Transverse colon (tissue), 4 donors: ENCODE results near the gene TDRD10. TPM values are rescaled to one million over a fixed set of nuclear protein-coding genes. Genes with fewer than 3 reads are reported as not detected.

Experiments
- DNase-seq: peaks from one replicate; pipeline ENCODE4 v3.0.0-alpha.2; 2019
- H3K27ac ChIP-seq, 4 donors: fragments of 200-600 bp; sonication (generic); 2 replicates each; pipeline ENCODE4 v1.5.1; 2016 to 2018; ENCODE audit warnings: inconsistent platforms in 4 of 4
- H3K27me3 ChIP-seq: fragments of 200-600 bp; sonication (generic); 2 replicates; pipeline ENCODE4 v1.5.1; 2017; ENCODE audit warnings: inconsistent platforms
- H3K36me3 ChIP-seq, 4 donors: fragments of 200-600 bp; sonication (generic); 2 replicates each; pipeline ENCODE4 v1.5.1; 2017 to 2019; ENCODE audit warnings: inconsistent platforms in 4 of 4
- H3K4me1 ChIP-seq, 4 donors: fragments of 200-600 bp; sonication (generic); 2 replicates each; pipeline ENCODE4 v1.5.1; 2017 to 2020; ENCODE audit warnings: inconsistent platforms in 4 of 4
- H3K4me3 ChIP-seq, 4 donors: fragments of 200-600 bp; sonication (generic); 1 replicate in 1 of 4; 2 replicates in 3 of 4; pipeline versions ENCODE4 v1.5.1 to v1.6.1; 2017 to 2019; ENCODE audit warnings: inconsistent platforms in 4 of 4
- H3K9me3 ChIP-seq, 2 donors: fragments of 200-600 bp; sonication (generic); 2 replicates each; pipeline ENCODE4 v1.5.1; 2017 to 2019; ENCODE audit warnings: inconsistent platforms in 2 of 2
- EP300 ChIP-seq: sonication (generic); formaldehyde crosslinking; IDR thresholded peaks from one replicate; pipeline ENCODE4 v1.6.1; 2017; ENCODE audit warnings: antibody characterized with exemption, low read depth
- POLR2A ChIP-seq: fragments of 450-650 bp; IDR thresholded peaks from one replicate; pipeline ENCODE4 v1.6.1; 2016; ENCODE audit warnings: antibody characterized with exemption, mild to moderate bottlenecking, moderate library complexity
- POLR2AphosphoS5 ChIP-seq, 3 donors: sonication (generic); formaldehyde crosslinking; IDR thresholded peaks; one replicate each; pipeline ENCODE4 v1.6.1; 2016; ENCODE audit warnings: antibody characterized with exemption in 3 of 3
- WGBS, 2 donors: methylation state at CpG; one replicate each; pipeline ENCODE4 v1.1.5; 2018; ENCODE audit warnings: low coverage in 1 of 2; 5-methylcytosine and 5-hydroxymethylcytosine counted together
- in situ Hi-C, 4 donors: fragments of 200-750 bp; cut with MboI; loops; one replicate each; pipeline versions ENCODE4 v1.15.0 to v1.15.1; 2017; ENCODE audit warnings: low sequenced_read_pairs in 3 of 4, low pct_ligation_motif_present in 1 of 4, low pct_unique_long_range_greater_than_20kb in 1 of 4
- intact Hi-C: fragments of 100-400 bp; cut with DNase I; formaldehyde crosslinking; loops from one replicate; pipeline ENCODE4 v1.15.1; 2023; ENCODE audit warnings: low total_unique reads
- total RNA-seq, 4 donors: library from RNA; depleted of rRNA; stranded (reverse); fragments of >200 nt; gene quantifications; one replicate each; pipeline ENCODE4 v1.1.0, GENCODE V29; 2016
- TF ChIP-seq, protein P1 (sequence below), 5 experiments: fragments of 200-600 bp in 3 of 5; fragments of 450-650 bp in 2 of 5; sonication (generic) in 3 of 5; IDR thresholded peaks; 1 replicate in 2 of 5; 2 replicates in 3 of 5; pipeline ENCODE4 v1.5.1; 2016 to 2017; ENCODE audit warnings: antibody characterized with exemption in 5 of 5, inconsistent platforms in 3 of 5, mild to moderate bottlenecking in 2 of 5, moderate library complexity in 1 of 5

Gene TDRD10
- total RNA-seq, 4 donors from 2014 or later, result 0.96 to 3.3 TPM; not detected in 2

DNA sequence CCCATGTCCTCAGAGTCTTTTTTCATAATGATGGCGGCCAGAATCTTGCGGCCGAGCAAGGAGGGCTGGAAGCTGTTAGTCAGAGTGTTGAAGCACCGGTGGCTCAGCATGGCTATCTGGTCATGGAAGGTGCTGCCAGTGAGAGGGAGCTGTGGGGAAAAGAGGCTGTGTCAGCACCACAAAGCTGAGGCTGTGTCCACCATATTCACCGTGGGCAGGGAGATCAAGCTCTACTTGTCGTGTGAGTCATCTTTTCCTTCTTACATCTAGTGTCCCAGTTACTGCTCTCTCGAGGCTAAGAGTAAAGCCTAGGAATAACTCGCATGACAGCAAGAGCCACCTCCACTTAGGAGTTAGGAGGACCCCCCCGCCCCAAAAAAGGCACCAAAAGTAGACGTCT is 87.8 kb downstream of the TDRD10 start:
- Histone ChIP-seq H3K9me3 (no peaks in the 10 kb centered on the region), H3K4me3 (no peak overlapping the region), H3K36me3 (peaks cover 0 to 95% (median 45%) of the 10 kb centered on the region in 4 donors), H3K27ac (no peak overlapping the region), H3K4me1 (no peaks in the 10 kb centered on the region), H3K27me3 (no peaks in the 10 kb centered on the region)
- intact Hi-C loops, result no loop called here
- no peak for TF ChIP-seq EP300
- no peak for TF ChIP-seq POLR2AphosphoS5 (IDR thresholded peaks at IDR 0.05)
- no peak for TF ChIP-seq POLR2A
- TF ChIP-seq, protein P1, sequence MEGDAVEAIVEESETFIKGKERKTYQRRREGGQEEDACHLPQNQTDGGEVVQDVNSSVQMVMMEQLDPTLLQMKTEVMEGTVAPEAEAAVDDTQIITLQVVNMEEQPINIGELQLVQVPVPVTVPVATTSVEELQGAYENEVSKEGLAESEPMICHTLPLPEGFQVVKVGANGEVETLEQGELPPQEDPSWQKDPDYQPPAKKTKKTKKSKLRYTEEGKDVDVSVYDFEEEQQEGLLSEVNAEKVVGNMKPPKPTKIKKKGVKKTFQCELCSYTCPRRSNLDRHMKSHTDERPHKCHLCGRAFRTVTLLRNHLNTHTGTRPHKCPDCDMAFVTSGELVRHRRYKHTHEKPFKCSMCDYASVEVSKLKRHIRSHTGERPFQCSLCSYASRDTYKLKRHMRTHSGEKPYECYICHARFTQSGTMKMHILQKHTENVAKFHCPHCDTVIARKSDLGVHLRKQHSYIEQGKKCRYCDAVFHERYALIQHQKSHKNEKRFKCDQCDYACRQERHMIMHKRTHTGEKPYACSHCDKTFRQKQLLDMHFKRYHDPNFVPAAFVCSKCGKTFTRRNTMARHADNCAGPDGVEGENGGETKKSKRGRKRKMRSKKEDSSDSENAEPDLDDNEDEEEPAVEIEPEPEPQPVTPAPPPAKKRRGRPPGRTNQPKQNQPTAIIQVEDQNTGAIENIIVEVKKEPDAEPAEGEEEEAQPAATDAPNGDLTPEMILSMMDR (IDR thresholded peaks at IDR 0.05), result no peak
- 73 to 92% methylated on average over 5 to 10 of the region's 10 CpGs for WGBS, 2 donors
- in situ Hi-C loops, result no loop called here
- no peak for DNase-seq

DNA sequence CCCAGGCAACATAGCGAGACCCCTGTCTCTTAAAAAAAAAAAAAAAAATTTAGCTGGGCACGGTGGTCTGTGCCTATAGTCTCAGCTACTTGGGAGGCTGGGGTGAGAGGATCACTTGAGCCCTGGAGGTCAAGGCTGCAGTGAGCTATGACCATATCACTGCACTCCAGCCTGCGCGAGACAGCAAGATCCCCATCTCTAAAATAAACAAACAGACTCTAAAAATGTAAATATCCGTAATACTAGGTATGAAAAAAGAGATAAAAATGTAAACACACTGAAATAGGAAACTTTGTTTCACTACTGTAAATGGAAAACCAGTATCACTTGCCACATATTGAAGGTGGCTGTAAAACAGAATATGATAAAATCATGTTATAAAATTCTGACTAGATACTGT is 88.7 kb downstream of the TDRD10 start:
- H3K36me3 ChIP-seq, result peaks cover 0 to 95% (median 45%) of the 10 kb centered on the region in 4 donors
- no peak overlapping the region for H3K27ac ChIP-seq
- no peaks in the 10 kb centered on the region for H3K27me3 ChIP-seq
- no peak for DNase-seq
- no peaks in the 10 kb centered on the region for H3K9me3 ChIP-seq
- TF ChIP-seq, protein P1 (IDR thresholded peaks at IDR 0.05), result no peak
- TF ChIP-seq POLR2AphosphoS5 (IDR thresholded peaks at IDR 0.05) (no peak), EP300 (no peak), POLR2A (no peak)
- intact Hi-C loops, result no loop called here
- H3K4me1 ChIP-seq, result no peaks in the 10 kb centered on the region
- in situ Hi-C loops, result no loop called here
- WGBS, 2 donors, result 46 to 76% methylated on average over 2 to 5 of the region's 5 CpGs
- H3K4me3 ChIP-seq, result no peak overlapping the region

DNA sequence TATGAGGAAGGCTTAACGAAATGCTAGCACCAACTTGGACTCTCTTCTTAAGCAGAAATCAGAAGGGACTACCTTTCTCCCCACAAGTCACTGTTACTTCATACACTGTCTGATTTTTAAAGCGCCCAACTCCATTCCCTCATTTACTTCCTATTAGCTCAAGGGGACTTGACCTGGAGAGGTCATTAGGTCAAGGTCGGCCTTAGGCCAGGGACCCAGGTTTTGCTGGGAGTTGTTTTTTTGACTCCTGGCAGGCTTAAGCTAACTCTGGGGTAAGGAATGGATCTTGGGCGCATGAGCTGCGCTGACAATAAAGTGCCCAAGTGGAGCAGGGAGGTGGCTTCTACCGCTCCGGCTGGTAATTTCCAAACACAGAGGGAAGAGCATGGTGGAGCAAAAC is 89.2 kb downstream of the TDRD10 start:
- no peak for TF ChIP-seq POLR2A
- H3K27ac ChIP-seq, result no peak overlapping the region
- 69 to 91% methylated on average over 2 to 7 of the region's 7 CpGs for WGBS, 2 donors
- peaks cover 0 to 95% (median 44%) of the 10 kb centered on the region in 4 donors for H3K36me3 ChIP-seq
- intact Hi-C loops (no loop called here), in situ Hi-C loops (no loop called here)
- DNase-seq, result no peak
- H3K9me3 ChIP-seq, result no peaks in the 10 kb centered on the region
- H3K4me1 ChIP-seq, result no peaks in the 10 kb centered on the region
- no peaks in the 10 kb centered on the region for H3K27me3 ChIP-seq
- H3K4me3 ChIP-seq, result no peak overlapping the region

DNA sequence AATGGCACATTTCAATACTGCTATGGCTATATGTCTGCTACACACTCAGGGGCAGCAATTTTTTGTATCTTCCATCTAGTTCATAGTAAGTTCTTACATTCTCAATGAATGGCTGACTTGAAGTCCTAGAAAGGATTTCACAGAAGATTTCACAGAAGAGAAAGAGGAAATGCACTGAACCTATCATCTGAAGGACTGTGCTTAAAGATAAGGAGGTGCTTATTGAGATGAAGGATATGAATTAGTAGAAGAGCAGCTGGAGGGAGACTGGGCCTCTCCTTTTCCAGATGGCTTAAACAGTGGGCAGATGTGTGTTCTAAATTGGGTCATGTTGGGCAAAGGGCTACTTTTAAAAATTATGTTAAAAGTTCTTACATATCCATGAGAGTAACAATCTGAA is 91.4 kb downstream of the TDRD10 start:
- TF ChIP-seq POLR2AphosphoS5 (IDR thresholded peaks at IDR 0.05) (no peak), EP300 (no peak), POLR2A (no peak)
- TF ChIP-seq, protein P1 (IDR thresholded peaks at IDR 0.05), result no peak
- H3K9me3 ChIP-seq, result no peaks in the 10 kb centered on the region

DNA sequence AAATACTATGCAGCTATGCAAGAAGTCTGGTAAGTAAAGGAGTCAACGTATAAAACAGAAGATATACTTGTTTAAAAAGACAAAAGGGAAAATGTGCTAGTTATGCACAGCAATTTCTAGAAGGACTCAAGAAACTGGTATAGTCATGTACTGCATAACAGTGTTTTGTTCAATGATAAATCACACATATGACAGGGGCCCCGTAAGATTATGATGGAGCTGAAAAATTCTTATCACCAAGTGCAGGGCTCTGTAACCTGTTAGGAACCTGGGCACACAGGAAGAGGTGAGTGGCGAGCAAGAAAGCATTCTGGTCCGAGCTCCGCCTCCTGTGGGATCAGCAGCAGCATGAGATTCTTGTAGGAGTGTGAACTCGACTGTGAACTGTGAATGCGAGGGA is 92.8 kb downstream of the TDRD10 start:
- peaks cover 0 to 88% (median 41%) of the 10 kb centered on the region in 4 donors for H3K36me3 ChIP-seq

More for the DNA sequence above, 91.4 kb downstream of the TDRD10 start:
- Histone ChIP-seq H3K27me3 (no peaks in the 10 kb centered on the region), H3K27ac (no peak overlapping the region), H3K36me3 (peaks cover 0 to 92% (median 44%) of the 10 kb centered on the region in 4 donors), H3K4me1 (no peaks in the 10 kb centered on the region), H3K4me3 (no peak overlapping the region)
- in situ Hi-C loops, result no loop called here
- intact Hi-C loops, result no loop called here
- DNase-seq, result no peak

More for the DNA sequence above, 92.8 kb downstream of the TDRD10 start:
- in situ Hi-C loops, result no loop called here
- Histone ChIP-seq H3K4me1 (peaks cover 0 to 11% (median 4%) of the 10 kb centered on the region in 4 donors), H3K4me3 (no peak overlapping the region), H3K27ac (no peak overlapping the region), H3K27me3 (no peaks in the 10 kb centered on the region), H3K9me3 (no peaks in the 10 kb centered on the region)
- intact Hi-C loops, result no loop called here
- DNase-seq, result no peak
- 90 to 95% methylated on average over 4 to 7 of the region's 7 CpGs for WGBS, 2 donors
- TF ChIP-seq EP300 (no peak), POLR2AphosphoS5 (IDR thresholded peaks at IDR 0.05) (no peak), POLR2A (no peak)
- TF ChIP-seq, protein P1 (IDR thresholded peaks at IDR 0.05), result no peak
